GM21360 (cell line): ENCODE results near the gene IKZF5.

ENCODE experiments used
- ATAC-seq: cut with Tn5 transposase; IDR thresholded peaks from one replicate; pipeline ENCODE4 v1.9.1; 2021; ENCODE audit warnings: mild to moderate bottlenecking, moderate library complexity; ENCODE audit not compliant: unreplicated experiment

The IKZF5 gene

GRCh38 chr10:122984708-122985107 lies 23.9 kb downstream of the IKZF5 start:
- ATAC-seq, result no peak

GRCh38 chr10:122983898-122984297 lies 24.7 kb downstream of the IKZF5 start:
- ATAC-seq, result no peak

GRCh38 chr10:122981066-122981464 lies 27.5 kb downstream of the IKZF5 start:
- no peak for ATAC-seq

GRCh38 chr10:122980209-122981065 lies 28.2 kb downstream of the IKZF5 start, which contains the start of gene PSTK:
Gene PSTK, plus strand, starts transcription at chr10:122980401. Its CDS starts 79 bp downstream, at chr10:122980480.
- ATAC-seq, result peak; percentile 98

DNA sequence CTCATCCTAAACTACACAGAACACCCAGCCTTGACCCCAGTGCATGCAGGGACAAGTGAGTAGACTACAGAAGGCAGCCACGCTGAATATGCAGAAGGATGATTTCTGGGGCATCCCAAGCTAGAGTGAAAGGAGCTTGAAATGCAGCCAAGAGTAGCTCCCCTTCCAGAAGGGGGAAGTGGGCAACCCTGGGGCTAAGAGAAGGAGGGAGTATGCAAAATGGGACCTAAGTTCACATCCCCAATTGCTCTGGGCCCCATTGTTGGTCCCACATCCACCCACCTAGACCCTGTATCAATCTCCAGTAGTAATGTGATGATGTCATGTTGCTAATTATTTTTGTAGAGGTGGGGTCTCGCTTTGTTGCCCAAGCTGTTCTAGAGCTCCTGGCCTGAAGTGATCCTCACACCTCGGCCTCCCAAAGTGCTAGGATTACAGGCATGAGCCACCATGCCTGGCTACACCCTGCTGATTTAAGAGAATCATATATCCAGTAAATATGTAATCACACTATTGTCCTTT lies 34.0 kb downstream of the IKZF5 start:
- no peak for ATAC-seq

GRCh38 chr10:122974023-122974422 lies 34.6 kb downstream of the IKZF5 start:
- ATAC-seq, result no peak

DNA sequence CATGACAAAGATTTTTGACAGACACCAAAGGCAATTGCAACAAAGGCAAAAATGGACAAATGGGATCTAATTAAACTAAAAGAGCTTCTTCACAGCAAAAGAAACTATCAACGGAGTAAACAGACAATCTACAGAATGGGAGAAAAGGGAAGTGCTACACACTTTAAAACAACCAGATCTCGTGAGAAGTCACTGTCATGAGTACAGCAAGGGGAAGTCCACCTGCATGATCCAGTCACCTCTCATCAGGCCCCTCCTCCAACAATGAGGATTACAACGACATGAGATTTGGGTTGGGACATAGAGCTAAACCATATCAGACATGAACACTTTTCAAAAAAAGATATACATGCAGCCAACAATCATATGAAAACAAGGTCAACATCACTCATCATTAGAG lies 39.9 kb downstream of the IKZF5 start:
- no peak for ATAC-seq

DNA sequence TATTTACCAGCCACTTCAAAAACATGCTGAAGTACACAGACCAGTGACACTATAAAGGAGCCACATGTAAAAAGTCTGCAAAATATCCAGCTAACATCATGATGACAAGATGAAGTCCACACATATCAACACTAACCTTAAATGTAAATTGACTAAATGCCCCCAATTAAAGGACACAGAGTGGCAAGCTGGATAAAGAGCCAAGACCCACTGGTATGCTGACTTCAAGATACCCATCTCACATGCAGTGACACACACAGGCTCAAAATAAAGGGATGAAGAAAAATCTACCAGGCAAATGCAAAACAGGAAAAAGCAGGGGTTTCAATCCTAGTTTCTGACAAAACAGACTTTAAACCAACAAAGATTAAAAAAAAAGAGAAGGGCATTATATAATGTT lies 41.7 kb downstream of the IKZF5 start:
- ATAC-seq, result no peak

DNA sequence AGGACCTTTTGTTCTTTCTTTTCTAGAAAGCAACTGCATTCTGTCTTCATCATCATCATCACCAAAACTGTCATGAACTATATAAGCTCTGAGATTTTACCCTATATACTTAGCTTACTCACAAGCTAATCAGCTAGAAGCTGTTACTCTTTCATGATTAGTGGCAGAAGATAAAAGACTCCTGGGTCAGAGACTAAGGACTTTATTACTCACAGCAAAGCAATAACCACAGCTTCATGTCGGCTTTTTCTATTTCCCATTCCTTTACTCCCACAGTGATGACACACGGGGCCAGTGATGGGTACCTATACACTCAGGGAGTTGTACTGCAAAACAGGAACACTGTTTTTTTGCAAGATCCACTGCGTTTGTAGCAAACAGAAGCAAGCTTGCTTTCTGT lies 46.2 kb downstream of the IKZF5 start:
- no peak for ATAC-seq

DNA sequence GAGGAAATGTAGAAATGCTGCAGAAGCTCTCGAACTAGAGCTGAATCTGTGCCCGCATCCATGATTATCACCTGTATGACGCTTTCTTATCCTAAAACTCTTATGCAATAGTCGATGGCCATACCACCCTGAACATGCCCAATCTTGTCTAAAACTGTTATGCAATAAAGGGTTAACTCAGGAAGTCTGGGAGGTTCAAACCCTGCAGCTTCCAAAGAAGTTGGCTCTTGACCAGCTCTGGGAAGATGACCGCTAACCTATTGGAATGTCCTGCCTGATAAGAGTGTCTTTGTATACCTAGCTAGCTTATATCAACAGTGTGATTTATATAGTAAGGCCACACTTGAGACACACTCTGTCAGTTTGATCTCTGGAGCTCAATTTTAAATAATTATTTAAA lies 51.1 kb downstream of the IKZF5 start:
- no peak for ATAC-seq

DNA sequence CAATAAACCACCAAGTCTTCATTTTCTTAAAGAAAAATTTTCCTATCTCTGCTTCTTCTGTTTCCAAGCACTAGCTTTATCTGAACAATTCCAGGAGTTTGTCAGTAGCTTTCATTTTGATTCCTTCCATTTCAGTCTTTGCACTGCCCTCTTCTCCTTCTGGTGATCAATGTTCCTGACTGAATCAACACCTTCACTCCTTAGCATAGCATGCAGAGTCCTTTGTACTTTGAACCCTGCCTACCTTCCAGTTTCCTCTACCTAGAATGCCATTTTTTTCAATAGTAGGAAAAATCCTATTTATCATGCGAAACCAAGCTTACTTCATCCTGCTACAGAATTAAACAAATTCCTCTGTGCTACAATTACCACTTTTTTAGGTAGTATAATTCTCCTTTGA lies 52.7 kb downstream of the IKZF5 start:
- no peak for ATAC-seq

- ATAC-seq, result no peak
Measured at GRCh38 chr10:122954731-122955050, 53.9 kb downstream of the IKZF5 start.

DNA sequence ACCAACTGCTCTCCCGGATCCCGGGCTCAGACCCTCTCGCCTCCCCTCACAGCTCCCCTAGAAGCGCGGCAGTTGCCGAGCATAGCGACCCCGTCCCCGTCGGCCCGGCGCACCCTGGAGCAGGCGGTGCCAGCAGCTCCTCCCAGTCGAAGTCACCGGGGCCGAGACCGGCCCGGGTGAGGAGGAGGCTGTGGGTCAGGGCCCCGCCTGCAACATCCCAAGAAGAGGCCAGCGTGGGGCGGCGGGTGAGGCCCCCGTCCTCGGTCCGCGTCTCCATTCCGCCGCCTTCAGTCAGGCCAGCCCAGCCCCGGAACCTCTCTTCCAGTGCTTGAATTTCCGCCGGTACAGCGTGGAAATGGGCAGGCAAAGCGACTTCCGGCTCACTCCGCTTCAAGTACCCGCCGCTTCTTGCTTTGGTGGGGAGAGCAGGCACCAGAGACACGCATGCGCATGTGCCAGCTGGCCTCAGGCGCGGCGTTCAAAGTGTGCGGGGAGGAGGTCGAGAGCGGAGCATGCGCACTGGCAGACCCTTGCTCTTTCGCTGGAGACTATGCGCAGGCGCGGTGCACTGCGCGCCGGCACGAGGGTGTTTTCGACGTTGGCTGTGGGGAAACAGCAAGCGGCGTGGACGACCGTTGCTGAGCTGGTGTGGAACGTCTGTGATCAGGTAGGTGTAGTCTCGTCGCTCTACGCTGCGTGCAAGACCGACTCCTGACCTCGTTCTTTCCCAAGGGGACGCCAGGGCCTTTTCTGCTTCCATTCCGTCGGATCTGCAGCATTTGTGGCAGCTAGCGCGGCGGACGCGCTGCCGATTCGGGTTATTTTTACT lies 54.5 kb downstream of the IKZF5 start, which contains the start of gene C10orf88:
Gene C10orf88, minus strand, starts transcription at position 326 of the 829 bp plus-strand sequence. Its CDS starts 49 bp downstream, at position 277.
- ATAC-seq, result peak; percentile 99

DNA sequence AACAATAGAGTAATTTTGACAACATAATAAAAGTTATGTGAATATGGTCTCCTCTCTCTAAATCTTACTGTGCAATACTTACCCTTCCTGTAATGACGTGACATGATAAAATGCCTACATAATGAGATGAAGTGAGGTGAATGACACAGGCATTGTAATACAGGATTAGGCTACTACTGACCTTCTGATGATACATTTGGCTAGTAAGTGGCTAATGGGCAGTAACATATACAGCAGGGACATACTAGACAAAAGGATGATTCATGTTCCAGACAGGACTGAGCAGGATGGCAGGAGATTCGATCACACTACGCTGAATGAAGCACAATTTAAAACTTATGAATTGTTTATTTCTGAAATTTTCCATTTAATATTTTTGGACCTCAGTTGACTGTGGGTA lies 59.3 kb downstream of the IKZF5 start:
- ATAC-seq, result no peak
